Muscle of leg (tissue), 11 donors: ENCODE data around the gene ZNF385A. TPM values are rescaled to one million over a fixed set of nuclear protein-coding genes. Genes with fewer than 3 reads are reported as not detected.

Experiments
- DNase-seq: peaks from one replicate; pipeline ENCODE4 v3.0.0; 2013
- H3K27ac ChIP-seq: one replicate; pipeline ENCODE4 v1.5.1; 2013; ENCODE audit warnings: mild to moderate bottlenecking, low read length, control low read depth
- H3K27me3 ChIP-seq: one replicate; pipeline ENCODE4 v1.6.1; 2013; ENCODE audit warnings: low read length; ENCODE audit not compliant: control insufficient read depth, insufficient read depth
- H3K36me3 ChIP-seq: one replicate; pipeline ENCODE4 v1.6.1; 2013; ENCODE audit warnings: low read length; ENCODE audit not compliant: control insufficient read depth, insufficient read depth
- H3K4me1 ChIP-seq: one replicate; pipeline ENCODE4 v1.6.1; 2013; ENCODE audit warnings: low read length; ENCODE audit not compliant: control insufficient read depth, insufficient read depth
- H3K4me3 ChIP-seq: one replicate; pipeline ENCODE4 v1.5.1; 2013; ENCODE audit warnings: low read length, control low read depth
- H3K9me3 ChIP-seq: replicated peaks from 2 replicates; pipeline ENCODE4 v1.6.1; 2013; ENCODE audit warnings: low read depth, low read length; ENCODE audit not compliant: control insufficient read depth
- whole genome bisulfite sequencing: methylation state at CpG from one replicate; pipeline ENCODE4 v1.1.5; 2013; ENCODE audit warnings: missing lambda C conversion rate; ENCODE audit not compliant: insufficient coverage; 5-methylcytosine and 5-hydroxymethylcytosine counted together
- polyA plus RNA-seq, 8 donors: library from polyadenylated mRNA; unstranded; fragments of 120-200 nt; gene quantifications; one replicate each; pipeline versions ENCODE4 v1.2.1 to v1.2.3, GENCODE V29; 2013; ENCODE audit warnings: inconsistent platforms in 1 of 8, low replicate concordance in 1 of 8; ENCODE audit not compliant: insufficient read length in 8 of 8, insufficient read depth in 1 of 8
- total RNA-seq: library from RNA; stranded (reverse); fragments of 120-200 nt; gene quantifications from one replicate; pipeline ENCODE4 v1.2.4, GENCODE V29; 2013

Gene ZNF385A
- total and polyA plus RNA-seq, 9 donors = 2.7 to 23.8 (median 13.0) TPM

- 65% methylated on average over 4 of the region's 9 CpGs for WGBS
- Histone ChIP-seq H3K4me1 (peaks cover 26% of the 10 kb centered on the region), H3K27ac (peak overlapping the region; percentile 48)
Measured at GRCh38 chr12:54341378-54342300, 42.9 kb downstream of the ZNF385A start.

DNA sequence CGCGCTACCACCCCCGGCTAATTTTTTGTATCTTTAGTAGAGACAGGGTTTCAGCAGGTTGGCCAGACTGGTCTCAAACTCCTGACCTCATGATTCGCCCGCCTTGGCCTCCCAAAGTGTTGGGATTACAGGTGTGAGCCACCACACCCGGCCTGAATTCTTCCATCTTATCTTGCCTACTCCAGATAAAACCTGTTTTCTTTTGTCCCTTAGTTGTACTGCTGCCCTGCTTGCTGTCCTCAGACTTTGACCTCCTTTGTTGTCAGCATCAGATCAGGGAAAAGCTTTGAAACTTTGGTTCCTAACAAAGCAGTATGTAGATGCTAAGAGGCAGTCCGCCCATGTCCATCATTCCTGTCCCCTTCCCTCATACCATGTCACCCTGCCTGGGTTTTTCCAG, 43.7 kb downstream of the ZNF385A start:
- no peak overlapping the region for H3K4me3 ChIP-seq
- H3K36me3 ChIP-seq = peaks cover 38% of the 10 kb centered on the region
- DNase-seq = no peak
- WGBS = 94% methylated on average over 2 of the region's 7 CpGs
- H3K27me3 ChIP-seq = no peaks in the 10 kb centered on the region
- peak overlapping the region; percentile 48 for H3K27ac ChIP-seq
- H3K9me3 ChIP-seq = no peaks in the 10 kb centered on the region
- H3K4me1 ChIP-seq = peaks cover 26% of the 10 kb centered on the region

More at GRCh38 chr12:54341378-54342300, 42.9 kb downstream of the ZNF385A start:
- no peaks in the 10 kb centered on the region for H3K27me3 ChIP-seq
- no peaks in the 10 kb centered on the region for H3K9me3 ChIP-seq
- DNase-seq = peak; percentile 47
- peaks cover 43% of the 10 kb centered on the region for H3K36me3 ChIP-seq
- no peak overlapping the region for H3K4me3 ChIP-seq

GRCh38 chr12:54338698-54339296, 45.7 kb downstream of the ZNF385A start:
- H3K4me1 ChIP-seq = peaks cover 26% of the 10 kb centered on the region

GRCh38 chr12:54337854-54338650, 46.5 kb downstream of the ZNF385A start:
- no peaks in the 10 kb centered on the region for H3K9me3 ChIP-seq
- DNase-seq = peak; percentile 41
- H3K27ac ChIP-seq = peak overlapping the region; percentile 66
- H3K36me3 ChIP-seq = peaks cover 22% of the 10 kb centered on the region
- WGBS = 0% methylated on average over 1 of the region's 3 CpGs
- no peaks in the 10 kb centered on the region for H3K27me3 ChIP-seq
- no peak overlapping the region for H3K4me3 ChIP-seq
- peaks cover 26% of the 10 kb centered on the region for H3K4me1 ChIP-seq

More at GRCh38 chr12:54338698-54339296, 45.7 kb downstream of the ZNF385A start:
- peak overlapping the region; percentile 23 for H3K27ac ChIP-seq
- no peak overlapping the region for H3K4me3 ChIP-seq
- H3K36me3 ChIP-seq = peaks cover 27% of the 10 kb centered on the region
- peak; percentile 66 for DNase-seq
- no peaks in the 10 kb centered on the region for H3K9me3 ChIP-seq
- WGBS = no CpG with 5 or more reads among the region's 4 CpGs
- no peaks in the 10 kb centered on the region for H3K27me3 ChIP-seq

DNA sequence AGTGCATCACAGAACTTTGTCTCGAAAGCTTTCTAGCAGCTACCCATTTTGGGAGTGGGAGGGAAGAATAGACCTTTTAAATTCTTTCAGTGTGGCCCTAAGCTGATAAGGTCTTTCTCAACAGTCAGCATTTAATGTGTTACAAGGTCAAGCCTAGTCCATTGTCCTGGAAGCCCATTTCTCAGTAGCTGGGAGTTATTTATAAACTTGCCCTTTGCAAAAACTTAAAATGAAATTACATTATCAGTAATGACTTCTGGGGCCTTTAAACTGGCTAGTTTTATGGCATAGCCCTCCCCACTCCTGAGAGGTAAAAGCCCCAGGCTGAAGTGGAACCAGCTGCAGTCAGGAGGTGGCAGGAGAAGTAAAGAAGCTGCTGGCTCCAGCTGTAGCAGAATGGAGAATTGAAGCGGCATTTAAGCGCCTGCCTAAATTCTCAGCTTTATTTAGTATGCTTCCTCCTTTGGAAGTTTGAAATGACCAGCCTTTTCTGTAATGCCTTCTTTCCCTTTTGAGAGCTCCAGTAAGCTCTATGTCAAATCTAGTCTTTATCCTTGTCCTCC, 47.2 kb downstream of the ZNF385A start:
- WGBS = 10% methylated on average over 2 of the region's 3 CpGs
- Histone ChIP-seq H3K27ac (peak overlapping the region; percentile 66), H3K27me3 (no peaks in the 10 kb centered on the region), H3K9me3 (no peaks in the 10 kb centered on the region), H3K4me1 (peaks cover 23% of the 10 kb centered on the region), H3K36me3 (peaks cover 18% of the 10 kb centered on the region), H3K4me3 (no peak overlapping the region)
- peak; percentile 72 for DNase-seq

- Histone ChIP-seq H3K36me3 (peaks cover 15% of the 10 kb centered on the region), H3K27me3 (no peaks in the 10 kb centered on the region), H3K27ac (no peak overlapping the region), H3K4me3 (no peak overlapping the region), H3K9me3 (no peaks in the 10 kb centered on the region), H3K4me1 (peaks cover 25% of the 10 kb centered on the region)
- no peak for DNase-seq
- WGBS = no CpG with 5 or more reads among the region's 4 CpGs
Measured at GRCh38 chr12:54333420-54334034, 51.0 kb downstream of the ZNF385A start.

DNA sequence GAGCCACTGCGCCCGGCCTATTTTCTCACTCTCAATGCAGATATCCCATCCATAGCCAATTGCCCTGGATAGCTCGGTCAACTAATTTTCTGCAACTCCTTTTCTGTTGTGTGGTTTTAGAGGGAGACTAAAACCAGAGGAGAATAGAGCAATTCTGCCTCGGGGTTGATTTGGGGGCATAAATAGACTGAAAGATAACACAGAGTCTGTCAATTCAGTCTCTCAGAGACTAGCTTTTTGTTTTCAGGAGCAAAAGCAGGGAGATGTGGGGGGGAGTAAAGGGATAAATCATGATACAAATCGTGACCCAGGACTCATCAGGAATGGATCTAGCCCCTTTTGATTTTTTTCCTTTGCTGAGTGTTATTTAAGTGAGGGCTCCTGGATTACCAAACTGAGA, 53.1 kb downstream of the ZNF385A start:
- Histone ChIP-seq H3K9me3 (no peaks in the 10 kb centered on the region), H3K36me3 (peaks cover 15% of the 10 kb centered on the region), H3K4me1 (peaks cover 18% of the 10 kb centered on the region), H3K4me3 (no peak overlapping the region), H3K27me3 (no peaks in the 10 kb centered on the region), H3K27ac (no peak overlapping the region)
- WGBS = 58% methylated on average over 2 of the region's 5 CpGs
- DNase-seq = no peak

DNA sequence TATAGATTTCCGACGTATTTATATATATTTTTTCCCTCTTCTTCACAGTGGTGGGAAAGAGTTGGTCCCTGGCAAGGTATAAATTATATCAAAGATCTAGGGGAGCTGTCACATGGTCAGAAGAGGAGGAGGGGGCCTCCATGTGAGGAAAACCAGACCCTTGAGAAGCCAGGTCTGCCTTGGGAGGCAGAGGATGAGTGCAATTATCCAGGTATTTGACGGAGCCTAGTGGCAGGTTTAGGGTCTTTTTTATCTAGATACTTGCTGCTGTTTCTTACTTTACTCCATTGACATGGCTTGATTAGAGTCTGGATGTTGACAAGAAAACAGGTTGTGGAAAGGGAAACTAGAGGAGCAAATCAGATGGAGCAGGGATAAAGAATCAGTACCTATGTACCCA, 54.1 kb downstream of the ZNF385A start:
- Histone ChIP-seq H3K4me1 (peaks cover 24% of the 10 kb centered on the region), H3K4me3 (no peak overlapping the region), H3K9me3 (no peaks in the 10 kb centered on the region), H3K27me3 (no peaks in the 10 kb centered on the region), H3K36me3 (peaks cover 15% of the 10 kb centered on the region), H3K27ac (peak overlapping the region; percentile 35)
- no peak for DNase-seq
- 40% methylated on average over 1 of the region's 3 CpGs for WGBS

DNA sequence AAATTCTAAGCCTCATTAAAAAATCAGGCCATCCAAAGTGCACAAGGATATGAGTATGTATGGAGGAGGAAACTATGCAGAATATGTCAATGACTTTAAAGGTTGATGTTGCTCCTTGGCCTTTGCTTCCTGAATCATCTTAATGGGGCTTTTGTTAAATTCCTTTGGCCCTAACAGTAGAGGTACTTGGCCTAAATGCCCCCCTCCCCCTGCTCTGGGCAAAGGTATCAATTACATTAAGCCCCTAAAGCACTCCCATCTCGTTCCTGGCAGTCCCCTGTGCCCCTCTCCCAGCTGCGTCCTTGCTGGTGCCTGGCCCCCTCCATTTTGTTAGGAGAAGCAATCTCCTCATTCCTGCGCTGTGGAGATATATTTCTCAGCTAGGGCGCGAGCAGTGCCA, 54.8 kb downstream of the ZNF385A start:
- Histone ChIP-seq H3K4me3 (no peak overlapping the region), H3K9me3 (no peaks in the 10 kb centered on the region), H3K27ac (peak overlapping the region; percentile 35), H3K36me3 (peaks cover 15% of the 10 kb centered on the region), H3K4me1 (peaks cover 24% of the 10 kb centered on the region), H3K27me3 (no peaks in the 10 kb centered on the region)
- WGBS = 0% methylated on average over 1 of the region's 5 CpGs
- DNase-seq = no peak
